HG03175 (cell line): ENCODE results near the gene SRCIN1.

Experiments used
- ATAC-seq: cut with Tn5 transposase; IDR thresholded peaks from one replicate; pipeline ENCODE4 v1.9.1; 2021; ENCODE audit warnings: mild to moderate bottlenecking, moderate library complexity; ENCODE audit not compliant: unreplicated experiment

The SRCIN1 gene

GRCh38 chr17:38600416-38600815 lies 5.3 kb downstream of the SRCIN1 start:
- ATAC-seq: no peak

- no peak for ATAC-seq
These were observed 6.3 kb downstream of the SRCIN1 start for GRCh38 chr17:38599398-38599856.

- no peak for ATAC-seq
These were observed 6.8 kb downstream of the SRCIN1 start for GRCh38 chr17:38598995-38599394.

GRCh38 chr17:38598536-38598935 lies 7.2 kb downstream of the SRCIN1 start:
- ATAC-seq: peak; percentile 43

GRCh38 chr17:38597375-38597774 lies 8.4 kb downstream of the SRCIN1 start:
- no peak for ATAC-seq

GRCh38 chr17:38596651-38597050 lies 9.1 kb downstream of the SRCIN1 start:
- no peak for ATAC-seq

GRCh38 chr17:38595892-38596291 lies 9.9 kb downstream of the SRCIN1 start:
- no peak for ATAC-seq

GRCh38 chr17:38594152-38594551 lies 11.6 kb downstream of the SRCIN1 start:
- ATAC-seq: no peak

- ATAC-seq: no peak
These were observed 13.3 kb downstream of the SRCIN1 start for GRCh38 chr17:38592487-38592886.

- no peak for ATAC-seq
These were observed 14.0 kb downstream of the SRCIN1 start for GRCh38 chr17:38591759-38592241.

GRCh38 chr17:38590988-38591758 lies 14.6 kb downstream of the SRCIN1 start:
- no peak for ATAC-seq

GRCh38 chr17:38589462-38590114 lies 16.2 kb downstream of the SRCIN1 start:
- ATAC-seq: no peak

- ATAC-seq: no peak
These were observed 17.0 kb downstream of the SRCIN1 start for GRCh38 chr17:38588788-38589174.

GRCh38 chr17:38587947-38588787 lies 17.6 kb downstream of the SRCIN1 start:
- ATAC-seq: no peak

- no peak for ATAC-seq
These were observed 18.5 kb downstream of the SRCIN1 start for GRCh38 chr17:38587203-38587602.

- no peak for ATAC-seq
These were observed 19.0 kb downstream of the SRCIN1 start for GRCh38 chr17:38586788-38587187.

GRCh38 chr17:38585918-38586529 lies 19.7 kb downstream of the SRCIN1 start:
- ATAC-seq: no peak

GRCh38 chr17:38585056-38585917 lies 20.5 kb downstream of the SRCIN1 start:
- no peak for ATAC-seq

- ATAC-seq: no peak
These were observed 21.3 kb downstream of the SRCIN1 start for GRCh38 chr17:38584350-38584925.
